HUES6 (cell line): Measurements from ENCODE around the gene LRRC27.
A peak's percentile ranks its signal among the peaks of the same experiment; 100 is the strongest.

Source experiments
- H3K27ac ChIP-seq: 2 replicates; pipeline ENCODE4 v1.7.0; 2013; ENCODE audit warnings: low read depth, mild to moderate bottlenecking, low read length, inconsistent platforms
- H3K27me3 ChIP-seq: 2 replicates; pipeline ENCODE4 v1.6.1; 2013; ENCODE audit warnings: low read length; ENCODE audit not compliant: control insufficient read depth, insufficient read depth
- H3K36me3 ChIP-seq: 2 replicates; pipeline ENCODE4 v1.6.1; 2013; ENCODE audit warnings: low read length; ENCODE audit not compliant: control insufficient read depth, insufficient read depth
- H3K4me1 ChIP-seq: 2 replicates; pipeline ENCODE4 v1.6.1; 2013; ENCODE audit warnings: low read length; ENCODE audit not compliant: control insufficient read depth, insufficient read depth
- H3K4me3 ChIP-seq: 2 replicates; pipeline ENCODE4 v1.5.1; 2013; ENCODE audit warnings: low read depth, low read length
- H3K9ac ChIP-seq: one replicate; pipeline ENCODE4 v1.6.1; 2013; ENCODE audit warnings: mild to moderate bottlenecking, low read length
- H3K9me3 ChIP-seq: 2 replicates; pipeline ENCODE4 v1.6.1; 2013; ENCODE audit warnings: low read depth, low read length; ENCODE audit not compliant: control insufficient read depth, insufficient read depth

The LRRC27 gene

DNA sequence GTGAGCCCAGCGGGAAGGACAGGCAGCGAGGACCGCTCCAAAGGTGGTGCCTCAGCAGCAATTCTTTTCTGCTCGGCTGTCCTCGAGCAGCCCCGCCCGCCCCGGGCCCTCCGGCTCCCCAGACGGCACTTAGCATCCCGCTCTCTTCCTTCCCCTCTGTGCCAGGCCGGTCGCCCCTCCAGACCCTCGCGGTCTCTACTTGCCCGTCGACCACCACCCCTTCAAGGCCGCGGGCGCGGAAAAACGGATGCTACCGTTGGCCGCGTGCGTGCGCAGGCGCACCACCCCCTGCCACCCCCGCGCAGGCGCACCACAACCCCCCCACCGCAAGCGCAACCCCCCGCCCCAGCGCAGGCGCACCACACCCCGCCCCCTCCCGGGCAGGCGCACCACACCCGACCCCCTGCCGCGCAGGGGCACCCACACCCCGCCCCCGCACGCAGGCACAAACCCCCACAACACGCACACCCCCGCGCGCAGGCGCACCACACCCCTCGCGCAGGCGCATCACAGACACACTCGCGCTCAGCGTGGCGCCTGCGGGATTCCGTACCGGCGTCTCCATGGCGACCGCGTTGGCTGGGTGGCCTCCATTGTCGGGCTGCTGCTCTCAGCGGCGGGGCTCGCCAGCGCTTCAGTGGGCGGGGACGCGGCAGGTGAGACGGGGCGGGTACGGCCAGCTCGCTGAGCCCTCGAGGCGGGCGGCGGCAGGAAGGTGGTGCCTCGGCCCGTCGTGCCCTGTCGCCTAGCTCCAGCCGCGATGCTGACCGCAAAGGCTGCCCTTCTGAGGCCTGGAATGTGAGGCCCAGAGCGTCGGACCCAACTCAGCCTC, at the start of gene LRRC27:
Gene LRRC27, plus strand, starts transcription at position 593 of the 832 bp plus-strand sequence. CDS start 1,332 bp downstream, outside the sequence.
- peaks cover 19% of the 10 kb centered on the region for H3K4me1 ChIP-seq
- H3K9me3 ChIP-seq, result no peaks in the 10 kb centered on the region
- H3K4me3 ChIP-seq, result peak within 1 kb of the TSS; percentile 87
- H3K27ac ChIP-seq, result 0 out of 2 replicates have a peak within 1 kb of the TSS, but pooled peaks have one; percentile 18
- H3K9ac ChIP-seq, result peak within 1 kb of the TSS; percentile 84
- H3K36me3 ChIP-seq, result no peaks in the 10 kb centered on the region; the same call in 1 of the 2 replicates
- H3K27me3 ChIP-seq, result no peaks in the 10 kb centered on the region

DNA sequence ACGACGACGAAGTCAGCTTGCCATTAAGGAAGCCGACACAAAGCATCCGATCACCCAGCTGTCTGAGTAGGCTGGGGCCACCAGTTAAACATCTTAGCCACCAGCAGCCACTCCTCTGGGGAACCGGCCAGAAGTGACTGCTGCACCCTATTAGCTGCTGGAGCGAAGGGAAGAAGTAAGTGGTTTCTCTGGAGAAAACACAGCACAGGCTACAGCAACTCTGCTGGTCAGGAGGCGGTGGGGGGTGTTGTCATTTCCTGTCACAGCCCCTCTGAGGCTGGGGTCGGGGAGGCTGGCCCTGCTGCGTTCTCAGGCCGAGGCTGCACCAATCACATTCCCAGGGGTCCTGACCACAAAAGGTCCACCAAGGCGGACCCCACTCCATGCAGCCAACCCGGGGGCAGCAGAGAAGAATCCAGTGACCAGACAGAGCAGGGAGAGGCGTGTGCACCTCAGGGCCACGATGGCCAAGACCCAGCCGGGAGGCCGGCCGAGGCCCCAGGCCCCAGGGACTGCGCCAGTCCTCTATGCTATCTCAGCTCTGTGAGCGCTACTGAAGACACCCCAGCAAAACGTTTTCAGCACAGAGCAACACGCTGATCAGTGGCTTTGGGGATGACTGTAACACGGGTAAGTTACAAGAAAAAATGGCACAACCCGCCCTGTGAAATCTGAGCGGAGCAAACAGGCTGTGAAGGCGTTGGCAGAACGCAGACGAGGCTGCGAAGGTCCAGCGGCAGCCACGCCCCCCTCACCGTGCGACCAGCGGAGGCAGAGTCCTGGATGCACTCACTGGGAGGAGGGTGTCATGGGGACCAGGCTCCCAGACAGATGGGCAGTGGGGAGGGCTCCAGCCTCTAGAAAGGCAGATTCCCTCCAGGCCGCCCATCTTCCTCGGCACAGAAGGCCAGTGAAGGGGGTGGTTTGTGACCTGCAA, 49.1 kb upstream of the LRRC27 start:
- Histone ChIP-seq H3K4me3 (no peak overlapping the region), H3K27ac (no peak overlapping the region), H3K9ac (no peak overlapping the region), H3K4me1 (no peaks in the 10 kb centered on the region; the same call in 1 of the 2 replicates), H3K9me3 (no peaks in the 10 kb centered on the region), H3K27me3 (peaks cover 10% of the 10 kb centered on the region; the same call in 1 of the 2 replicates), H3K36me3 (no peaks in the 10 kb centered on the region)

DNA sequence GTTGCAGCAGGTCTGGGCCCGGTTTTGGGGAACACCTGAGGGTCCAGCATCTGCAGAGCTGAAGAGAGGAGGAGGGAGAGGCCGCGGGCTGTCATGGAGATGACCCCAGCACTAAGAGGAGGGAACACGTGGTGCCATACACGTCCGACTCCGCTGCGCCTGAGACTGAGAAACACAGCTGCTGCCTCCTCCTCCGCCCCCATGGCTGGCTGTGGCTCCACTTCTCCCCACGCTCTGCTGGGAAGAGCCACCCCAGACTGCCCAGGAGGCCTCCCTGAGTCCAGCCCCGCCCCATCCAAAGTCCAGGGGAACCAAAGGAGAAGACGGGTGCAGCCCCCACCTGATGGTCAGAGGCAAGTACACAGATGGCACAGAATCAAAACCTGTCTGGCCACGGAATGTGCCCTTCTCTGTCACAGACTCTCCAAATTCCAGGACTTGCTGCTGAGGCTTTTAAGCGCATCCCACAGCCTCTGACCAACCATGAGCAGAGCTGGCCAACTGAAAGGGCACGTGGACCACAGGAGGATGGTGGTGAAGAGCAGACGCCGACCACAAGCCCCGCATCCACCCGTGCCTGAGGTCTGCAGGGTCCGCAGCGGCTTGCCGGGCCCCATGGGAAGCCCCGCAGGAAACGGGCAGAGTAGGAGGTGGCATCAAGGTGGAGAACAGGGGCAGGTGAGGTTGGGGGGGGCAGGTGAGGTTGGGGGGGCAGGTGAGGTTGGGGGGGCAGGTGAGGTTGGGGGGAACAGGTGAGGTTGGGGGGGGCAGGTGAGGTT, 48.2 kb upstream of the LRRC27 start:
- no peak overlapping the region for H3K4me3 ChIP-seq
- H3K9ac ChIP-seq, result no peak overlapping the region
- no peaks in the 10 kb centered on the region; the same call in 1 of the 2 replicates for H3K4me1 ChIP-seq
- H3K9me3 ChIP-seq, result no peaks in the 10 kb centered on the region
- peaks cover 12% of the 10 kb centered on the region; the same call in 1 of the 2 replicates for H3K27me3 ChIP-seq
- H3K27ac ChIP-seq, result no peak overlapping the region
- no peaks in the 10 kb centered on the region for H3K36me3 ChIP-seq

DNA sequence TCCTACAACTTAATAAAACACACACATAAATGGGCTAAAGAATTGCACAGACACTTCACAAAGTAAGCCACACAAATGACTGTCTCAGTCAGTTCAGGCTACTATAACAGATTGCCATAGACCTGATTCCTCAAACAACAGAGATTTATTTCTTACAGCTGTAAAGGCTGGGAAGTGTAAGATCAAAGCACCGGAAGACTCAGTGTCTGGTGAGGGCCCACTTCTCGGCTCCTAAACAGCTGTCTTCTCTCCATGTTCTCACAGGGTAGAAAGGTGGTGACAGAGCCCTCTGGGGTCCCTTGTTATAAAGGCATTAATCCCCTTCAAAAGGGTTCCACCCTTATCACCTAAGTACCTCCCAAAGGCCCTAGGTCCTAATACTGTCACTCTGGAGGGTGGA, 42.6 kb upstream of the LRRC27 start:
- Histone ChIP-seq H3K27ac (no peak overlapping the region), H3K9me3 (no peaks in the 10 kb centered on the region), H3K27me3 (peaks cover 2% of the 10 kb centered on the region; the same call in 1 of the 2 replicates), H3K4me3 (no peak overlapping the region), H3K9ac (no peak overlapping the region), H3K36me3 (no peaks in the 10 kb centered on the region), H3K4me1 (peaks cover 9% of the 10 kb centered on the region)

DNA sequence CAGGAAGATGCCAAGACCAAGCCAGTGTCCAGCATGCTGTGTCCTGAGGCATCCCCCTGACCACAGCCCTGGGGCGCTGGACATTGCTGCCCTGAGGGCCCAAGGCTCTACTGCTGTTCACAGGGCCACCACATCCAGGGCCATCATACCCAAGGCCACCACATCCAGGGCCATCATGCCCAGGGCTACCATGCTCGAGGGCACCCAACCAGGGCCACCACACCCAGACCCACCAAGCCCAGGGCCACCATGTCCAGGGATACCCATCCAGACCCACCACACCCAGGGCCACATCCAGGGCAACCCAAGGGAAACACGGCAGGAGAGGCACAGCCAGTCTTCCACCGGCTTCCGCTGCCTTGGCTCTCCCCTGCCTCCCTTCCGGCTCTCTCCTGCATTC, 41.4 kb upstream of the LRRC27 start:
- Histone ChIP-seq H3K27ac (no peak overlapping the region), H3K36me3 (no peaks in the 10 kb centered on the region), H3K4me1 (peaks cover 9% of the 10 kb centered on the region), H3K27me3 (peaks cover 2% of the 10 kb centered on the region; the same call in 1 of the 2 replicates), H3K9me3 (no peaks in the 10 kb centered on the region), H3K9ac (no peak overlapping the region), H3K4me3 (no peak overlapping the region)

DNA sequence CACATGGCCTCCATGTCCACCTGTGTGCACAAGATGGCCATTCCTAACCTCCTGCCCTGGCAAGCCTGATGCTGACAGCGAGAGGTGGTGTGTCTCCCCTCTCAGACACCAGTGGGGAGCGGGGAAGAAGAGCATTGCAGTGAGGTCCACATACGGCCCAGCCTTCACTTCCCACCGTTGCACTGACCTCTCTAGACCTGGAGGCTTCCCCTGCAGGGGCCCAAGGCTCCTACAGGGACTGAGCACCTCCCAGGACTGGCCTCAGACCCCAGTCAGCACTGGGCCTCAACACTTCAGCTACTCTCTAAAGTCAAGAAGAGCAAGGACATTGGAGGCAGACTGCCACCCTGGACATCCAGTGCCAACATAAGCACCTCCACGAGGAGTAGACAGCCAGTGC, 40.2 kb upstream of the LRRC27 start:
- H3K4me3 ChIP-seq, result no peak overlapping the region
- H3K4me1 ChIP-seq, result peaks cover 9% of the 10 kb centered on the region
- peaks cover 2% of the 10 kb centered on the region; the same call in 1 of the 2 replicates for H3K27me3 ChIP-seq
- H3K27ac ChIP-seq, result no peak overlapping the region
- H3K9ac ChIP-seq, result no peak overlapping the region
- H3K36me3 ChIP-seq, result no peaks in the 10 kb centered on the region
- H3K9me3 ChIP-seq, result no peaks in the 10 kb centered on the region

DNA sequence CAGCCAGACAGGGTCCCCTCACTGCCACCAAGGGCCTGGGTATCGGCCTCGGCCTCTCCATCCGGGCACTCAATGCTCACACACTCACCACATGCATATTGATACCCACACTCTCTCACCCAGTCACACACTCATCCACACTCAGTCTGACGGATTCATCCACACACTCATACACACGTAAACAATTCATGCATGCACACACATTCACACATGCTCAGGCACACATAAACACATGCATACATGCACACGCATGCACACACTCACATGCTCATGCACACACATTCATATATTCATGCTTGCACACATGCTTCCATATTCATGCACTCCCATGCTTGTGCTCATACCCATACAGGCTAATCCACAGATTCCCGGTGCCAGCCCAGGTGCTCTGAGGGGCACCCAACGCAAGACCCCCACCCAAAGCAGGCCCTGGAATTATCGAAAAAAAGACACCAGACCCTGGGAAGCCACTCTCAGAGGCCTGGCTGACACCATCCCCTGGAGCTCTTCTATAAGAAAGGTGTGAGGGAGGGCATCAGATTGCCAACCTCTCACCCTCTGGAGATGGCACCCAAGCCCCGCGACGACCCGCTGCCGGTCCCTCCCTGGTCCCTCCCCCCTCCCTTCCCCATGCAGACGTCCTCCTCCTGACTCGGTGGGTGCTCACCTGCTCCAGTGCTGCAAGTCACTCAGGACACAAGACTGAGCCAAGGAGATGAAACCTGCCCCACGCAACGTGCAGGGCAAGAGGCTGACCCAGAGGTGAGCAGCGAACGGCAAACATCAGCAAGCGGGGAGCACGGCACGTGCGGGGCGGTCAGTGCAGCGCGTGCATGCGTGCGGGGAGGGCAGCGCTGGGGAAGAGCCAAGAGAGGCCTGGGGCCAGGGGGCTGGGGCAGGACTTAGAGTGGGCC, 39.4 kb upstream of the LRRC27 start:
- H3K27me3 ChIP-seq, result peaks cover 2% of the 10 kb centered on the region; the same call in 1 of the 2 replicates
- H3K4me1 ChIP-seq, result peaks cover 9% of the 10 kb centered on the region
- no peak overlapping the region for H3K27ac ChIP-seq
- no peak overlapping the region for H3K4me3 ChIP-seq
- H3K36me3 ChIP-seq, result no peaks in the 10 kb centered on the region
- H3K9me3 ChIP-seq, result no peaks in the 10 kb centered on the region
- H3K9ac ChIP-seq, result no peak overlapping the region

DNA sequence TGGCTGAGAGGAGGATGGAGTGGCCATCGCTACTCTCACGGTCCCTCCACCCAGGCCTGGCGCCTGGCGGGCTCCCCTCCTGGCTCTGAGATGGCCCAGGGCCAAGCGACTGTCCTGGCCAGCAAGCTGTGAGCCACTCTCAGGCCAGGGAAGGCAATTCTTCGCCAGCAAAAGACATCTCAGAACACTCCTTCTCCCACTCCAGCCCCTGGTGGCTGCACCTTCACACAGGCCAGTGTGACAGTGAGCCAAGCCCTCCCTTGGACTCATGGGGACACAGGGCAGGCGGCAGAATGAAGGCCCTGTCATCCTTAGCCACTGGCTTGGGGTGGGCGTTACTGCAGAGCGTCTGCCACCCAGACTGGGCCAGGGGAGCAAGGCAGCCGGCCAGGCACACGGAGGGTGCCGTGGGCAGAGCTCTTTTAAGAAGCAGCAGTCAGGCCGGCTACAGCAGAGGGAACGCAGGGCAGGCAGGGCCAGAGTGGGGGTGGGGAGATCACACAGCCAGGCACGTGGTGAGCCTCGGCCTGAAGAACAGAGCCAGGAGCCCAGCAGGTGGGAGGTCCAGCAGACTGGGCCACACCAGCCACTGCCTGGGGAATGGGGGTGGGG, 38.7 kb upstream of the LRRC27 start:
- Histone ChIP-seq H3K27ac (no peak overlapping the region), H3K9ac (no peak overlapping the region), H3K4me3 (no peak overlapping the region), H3K4me1 (peaks cover 9% of the 10 kb centered on the region), H3K36me3 (no peaks in the 10 kb centered on the region), H3K27me3 (no peaks in the 10 kb centered on the region), H3K9me3 (no peaks in the 10 kb centered on the region)

DNA sequence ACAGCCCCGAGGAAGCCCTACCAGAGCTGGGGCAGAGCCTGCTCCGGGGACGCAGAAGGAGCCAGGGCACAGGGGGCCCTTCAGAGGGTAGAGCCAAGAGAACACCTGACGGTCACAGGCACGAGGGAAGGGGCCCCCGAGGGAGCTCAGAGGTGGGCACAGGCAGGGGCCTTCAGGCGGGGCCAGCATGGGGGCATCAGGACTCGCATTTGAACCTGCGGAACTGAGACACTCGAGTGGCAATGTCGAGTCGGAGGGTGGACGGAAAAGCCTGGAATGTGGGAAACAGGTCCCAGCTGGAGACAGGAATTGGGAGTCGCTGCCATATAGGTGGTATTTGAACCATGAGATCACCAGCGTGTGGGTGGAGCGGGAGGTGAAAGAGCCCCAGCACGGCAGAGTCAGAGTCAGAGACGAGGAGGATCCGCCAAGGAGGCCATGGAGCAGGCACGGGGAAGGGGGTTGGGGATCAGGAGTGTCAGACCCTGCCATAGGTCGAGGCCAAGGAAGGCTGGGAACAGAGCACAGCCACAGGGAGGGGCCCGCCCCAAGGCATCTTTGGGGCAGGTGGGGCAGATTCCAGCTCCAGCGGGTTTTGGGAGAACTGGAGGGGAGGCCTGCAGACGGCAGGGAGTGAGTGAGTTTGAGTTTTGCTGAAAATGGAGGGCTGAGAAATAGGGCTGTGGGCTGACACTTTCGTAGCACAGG, 38.0 kb upstream of the LRRC27 start:
- Histone ChIP-seq H3K27ac (no peak overlapping the region), H3K9ac (no peak overlapping the region), H3K9me3 (no peaks in the 10 kb centered on the region), H3K36me3 (no peaks in the 10 kb centered on the region), H3K4me1 (peaks cover 9% of the 10 kb centered on the region), H3K4me3 (no peak overlapping the region), H3K27me3 (no peaks in the 10 kb centered on the region)
